Hematopoietic multipotent progenitor cell treated with erythropoietin and hydrocortisone succinate and interleukin-3 and kit ligand, for 17 days (in vitro differentiated cells): ENCODE measurements around the gene CD276.
"Not testable (repeated sequence)": the region's sequence is repeated elsewhere in the genome, so short reads cannot be mapped to it uniquely, and the experiment has no call there.

Experiments used
- DNase-seq: peaks from one replicate; pipeline ENCODE4 v3.0.0-alpha.2; 2015; ENCODE audit warnings: low spot score

CD276 gene

GRCh38 chr15:73684581-73685455, 635 bp downstream of the CD276 start:
- no peak for DNase-seq

DNA sequence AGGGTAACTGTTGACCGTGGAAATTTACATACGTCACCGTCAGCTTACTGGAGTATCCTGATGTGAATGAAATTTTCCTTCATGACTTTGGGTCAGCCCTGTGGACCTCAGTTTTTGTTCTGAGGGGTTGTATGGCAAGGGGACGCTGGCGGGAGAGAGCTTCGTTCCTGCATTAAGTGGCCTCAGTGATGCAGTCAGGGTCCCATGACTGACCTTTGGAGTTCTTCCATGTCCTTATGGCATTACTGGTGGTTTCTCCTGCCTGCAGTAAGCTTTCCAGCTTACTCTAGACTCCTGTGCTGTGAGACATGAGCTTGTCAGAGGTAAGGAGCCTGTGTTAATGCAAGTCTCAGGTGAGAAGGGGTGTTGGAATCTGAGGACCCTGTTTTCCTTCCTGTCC, 1.8 kb downstream of the CD276 start:
- DNase-seq, result no peak

GRCh38 chr15:73686781-73687256, 2.6 kb downstream of the CD276 start:
- DNase-seq, result no peak

DNA sequence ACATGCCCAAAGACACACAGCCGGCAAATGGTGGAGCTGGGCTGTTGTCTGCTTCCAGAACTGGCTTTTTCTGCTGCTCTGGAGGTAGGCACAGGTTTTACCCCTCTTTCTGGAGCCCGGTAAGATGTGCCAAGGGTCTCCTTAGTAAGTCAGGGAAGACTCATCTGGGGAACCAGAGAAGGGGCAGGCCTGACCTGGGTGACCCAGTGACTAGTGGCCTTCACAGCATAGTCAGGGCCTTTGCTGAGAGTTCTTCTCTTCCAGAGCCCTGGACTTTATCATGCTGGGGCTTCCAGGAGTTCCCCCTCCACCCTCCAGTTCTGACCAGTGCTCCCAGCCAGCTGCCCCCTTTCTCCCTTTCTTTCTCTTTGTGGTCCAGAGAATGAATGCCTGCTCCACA, 3.2 kb downstream of the CD276 start:
- DNase-seq, result no peak

GRCh38 chr15:73688455-73688854, 4.3 kb downstream of the CD276 start:
- DNase-seq, result no peak

DNA sequence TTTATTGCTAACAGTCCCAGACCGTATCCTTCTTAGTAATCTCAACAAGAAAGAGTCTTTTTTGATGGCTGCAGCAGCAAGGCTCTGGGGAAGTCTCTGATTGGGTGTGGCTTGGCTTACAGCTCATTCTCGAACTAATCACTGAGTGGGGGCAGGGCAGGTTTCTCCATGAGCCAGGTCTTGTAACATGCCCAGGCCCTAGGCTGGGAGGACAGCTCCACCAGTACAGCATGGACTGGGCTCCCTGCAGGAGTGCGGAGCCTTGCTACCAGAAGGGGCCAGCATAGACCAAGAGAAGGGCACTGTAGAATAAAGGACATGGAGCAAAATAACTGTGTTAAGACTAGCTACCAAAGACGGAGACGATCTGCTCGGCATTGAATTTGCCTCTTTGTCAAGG, 7.2 kb downstream of the CD276 start:
- no peak for DNase-seq

DNA sequence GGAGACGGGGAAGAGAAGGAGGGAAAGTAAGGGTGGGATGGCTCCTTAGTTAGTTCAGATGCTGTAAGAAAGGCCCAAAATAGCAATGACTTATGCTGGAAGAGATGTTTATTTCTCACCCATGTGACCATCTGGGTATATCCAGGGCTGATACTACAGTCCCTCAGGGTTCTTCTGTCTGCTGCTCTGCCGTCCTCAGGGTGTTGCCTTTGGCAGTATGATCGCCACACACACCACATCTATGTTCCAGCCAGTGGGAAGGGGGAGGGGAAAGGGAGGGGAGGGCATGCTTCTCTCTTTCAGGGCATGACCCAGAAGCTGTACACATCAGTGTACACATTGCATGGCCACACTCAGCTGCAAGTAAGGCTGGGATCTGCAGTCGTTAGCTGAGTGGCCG, 10.2 kb downstream of the CD276 start:
- DNase-seq, result no peak

- no peak for DNase-seq
Measured at GRCh38 chr15:73695773-73696640, 11.8 kb downstream of the CD276 start.

DNA sequence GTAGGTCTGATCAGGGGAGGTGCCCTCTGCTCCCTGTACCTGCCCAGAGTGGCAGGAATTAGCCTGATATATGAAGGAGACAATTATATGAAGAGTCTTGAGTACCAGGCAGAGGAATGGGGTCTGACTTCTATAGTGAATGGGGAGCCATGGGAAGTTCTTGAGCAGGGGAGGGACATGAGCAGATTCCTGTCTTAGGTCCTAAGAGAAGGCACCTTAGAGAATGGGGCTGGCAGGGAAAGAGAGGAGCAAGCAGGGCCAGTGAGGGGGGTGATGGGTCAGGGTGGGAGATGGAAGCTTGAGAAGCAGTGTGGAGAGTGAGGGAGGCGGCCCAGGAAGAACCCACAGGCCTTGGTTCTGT, 12.4 kb downstream of the CD276 start:
- DNase-seq, result no peak

- DNase-seq, result no peak
Measured at GRCh38 chr15:73697033-73697467, 12.9 kb downstream of the CD276 start.

- no peak for DNase-seq
Measured at GRCh38 chr15:73699249-73700040, 15.3 kb downstream of the CD276 start.

GRCh38 chr15:73700041-73700842, 16.1 kb downstream of the CD276 start:
- DNase-seq, result peak; percentile 72

DNA sequence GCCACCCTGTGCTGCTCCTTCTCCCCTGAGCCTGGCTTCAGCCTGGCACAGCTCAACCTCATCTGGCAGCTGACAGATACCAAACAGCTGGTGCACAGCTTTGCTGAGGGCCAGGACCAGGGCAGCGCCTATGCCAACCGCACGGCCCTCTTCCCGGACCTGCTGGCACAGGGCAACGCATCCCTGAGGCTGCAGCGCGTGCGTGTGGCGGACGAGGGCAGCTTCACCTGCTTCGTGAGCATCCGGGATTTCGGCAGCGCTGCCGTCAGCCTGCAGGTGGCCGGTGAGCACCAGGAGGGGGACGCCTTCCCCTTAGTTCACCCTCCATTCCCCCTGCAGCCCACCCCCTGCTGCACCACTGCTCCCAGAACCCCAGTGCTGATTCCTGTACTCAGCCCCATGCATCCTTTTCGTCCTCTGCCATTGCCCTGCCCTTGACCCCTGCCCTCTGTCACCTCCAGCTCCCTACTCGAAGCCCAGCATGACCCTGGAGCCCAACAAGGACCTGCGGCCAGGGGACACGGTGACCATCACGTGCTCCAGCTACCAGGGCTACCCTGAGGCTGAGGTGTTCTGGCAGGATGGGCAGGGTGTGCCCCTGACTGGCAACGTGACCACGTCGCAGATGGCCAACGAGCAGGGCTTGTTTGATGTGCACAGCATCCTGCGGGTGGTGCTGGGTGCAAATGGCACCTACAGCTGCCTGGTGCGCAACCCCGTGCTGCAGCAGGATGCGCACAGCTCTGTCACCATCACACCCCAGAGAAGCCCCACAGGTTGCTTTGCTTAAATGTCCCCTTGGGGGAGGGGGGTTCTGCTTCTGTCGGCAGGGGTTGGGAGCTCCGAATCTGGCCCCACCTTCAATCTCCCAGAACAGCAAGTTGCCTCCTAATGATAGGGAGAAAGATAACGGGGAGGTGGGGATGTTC, 18.4 kb downstream of the CD276 start:
- DNase-seq, result not testable (repeated sequence)

DNA sequence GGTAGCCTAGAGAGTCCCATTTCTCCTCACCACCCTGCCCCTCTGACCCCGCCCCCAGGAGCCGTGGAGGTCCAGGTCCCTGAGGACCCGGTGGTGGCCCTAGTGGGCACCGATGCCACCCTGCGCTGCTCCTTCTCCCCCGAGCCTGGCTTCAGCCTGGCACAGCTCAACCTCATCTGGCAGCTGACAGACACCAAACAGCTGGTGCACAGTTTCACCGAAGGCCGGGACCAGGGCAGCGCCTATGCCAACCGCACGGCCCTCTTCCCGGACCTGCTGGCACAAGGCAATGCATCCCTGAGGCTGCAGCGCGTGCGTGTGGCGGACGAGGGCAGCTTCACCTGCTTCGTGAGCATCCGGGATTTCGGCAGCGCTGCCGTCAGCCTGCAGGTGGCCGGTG, 19.4 kb downstream of the CD276 start:
- DNase-seq, result not testable (repeated sequence)

DNA sequence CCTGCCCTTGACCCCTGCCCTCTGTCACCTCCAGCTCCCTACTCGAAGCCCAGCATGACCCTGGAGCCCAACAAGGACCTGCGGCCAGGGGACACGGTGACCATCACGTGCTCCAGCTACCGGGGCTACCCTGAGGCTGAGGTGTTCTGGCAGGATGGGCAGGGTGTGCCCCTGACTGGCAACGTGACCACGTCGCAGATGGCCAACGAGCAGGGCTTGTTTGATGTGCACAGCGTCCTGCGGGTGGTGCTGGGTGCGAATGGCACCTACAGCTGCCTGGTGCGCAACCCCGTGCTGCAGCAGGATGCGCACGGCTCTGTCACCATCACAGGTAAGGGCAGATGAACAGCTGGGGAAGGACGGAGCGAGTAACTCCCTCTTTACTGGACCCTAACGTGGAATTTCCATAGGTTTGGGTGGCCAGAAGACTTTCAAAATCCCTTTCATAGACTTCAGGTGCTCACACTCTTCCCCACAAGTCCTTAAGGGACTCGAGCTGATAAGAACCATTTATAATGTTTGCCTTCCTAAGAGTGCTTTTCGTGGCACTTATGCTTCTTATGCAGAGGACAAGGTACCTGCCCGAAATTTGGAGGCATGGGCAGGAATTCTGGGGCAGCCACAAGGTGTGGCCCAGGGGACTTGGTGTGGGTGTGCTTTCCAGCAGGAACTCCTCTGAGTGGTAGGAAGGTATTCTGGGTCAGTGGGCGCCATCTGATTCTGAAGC, 20.1 kb downstream of the CD276 start:
- DNase-seq, result not testable (repeated sequence)

- DNase-seq, result peak; percentile 48
Measured at GRCh38 chr15:73704869-73705645, 20.9 kb downstream of the CD276 start.

DNA sequence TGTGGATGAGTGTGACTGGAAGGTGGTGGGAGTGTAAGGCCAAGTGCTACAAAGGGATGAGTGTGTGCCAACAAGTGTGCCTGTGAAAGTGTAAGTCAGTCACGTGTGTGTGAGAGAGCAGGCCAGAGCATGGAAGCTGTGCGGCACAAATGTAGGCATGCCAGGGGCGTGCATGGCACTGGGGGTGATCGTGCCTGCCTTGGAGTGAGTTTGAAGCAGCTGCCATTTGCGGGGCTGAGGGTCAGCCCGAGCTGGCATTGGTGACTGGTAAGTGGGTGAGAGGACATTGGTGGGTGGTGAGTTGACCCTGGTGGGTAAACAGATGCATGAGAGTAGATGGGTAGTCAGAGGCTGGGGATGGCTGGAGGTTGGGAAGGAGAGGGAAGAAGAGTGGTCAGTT, 24.5 kb downstream of the CD276 start:
- DNase-seq, result no peak

GRCh38 chr15:73709241-73709640, 25.1 kb downstream of the CD276 start:
- no peak for DNase-seq

DNA sequence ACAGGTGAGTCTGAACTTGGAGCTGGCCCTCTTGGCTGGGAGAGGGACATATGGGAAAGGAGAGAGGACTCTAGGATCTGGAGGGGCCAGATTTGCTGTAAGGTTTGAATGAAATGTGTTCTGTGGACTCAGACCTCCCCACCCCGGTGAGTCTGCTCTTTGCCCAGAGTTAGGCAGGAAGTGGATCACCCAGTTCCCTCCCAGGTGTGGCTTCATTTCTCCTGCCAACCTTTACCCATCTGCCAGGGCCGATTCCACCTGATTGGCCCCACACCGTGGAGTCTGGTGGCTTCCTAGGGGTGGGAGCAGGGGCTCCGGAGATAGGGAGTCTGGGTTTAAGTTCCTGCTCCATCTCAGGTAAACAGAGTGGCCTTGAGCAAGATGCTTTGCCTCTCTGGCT, 25.5 kb downstream of the CD276 start:
- no peak for DNase-seq
